Smooth muscle cell (in vitro differentiated cells): ENCODE results near the gene SEPTIN12. TPM values are rescaled to one million over a fixed set of nuclear protein-coding genes. Genes with fewer than 3 reads are reported as not detected.

ENCODE experiments used
- DNase-seq: peaks from one replicate; lab custom pipeline; 2025; ENCODE audit not compliant: unreplicated experiment; lab: John Stamatoyannopoulos, UW
- H2AFZ ChIP-seq: fragments of 200-600 bp; sonication (generic); 2 replicates; pipeline ENCODE4 v1.6.0; 2016; ENCODE audit warnings: antibody characterized with exemption, low read depth, mild to moderate bottlenecking
- H3F3A ChIP-seq: fragments of 200-600 bp; sonication (generic); 2 replicates; pipeline ENCODE4 v1.6.0; 2017; ENCODE audit warnings: antibody characterized with exemption, low read depth
- H3K27ac ChIP-seq: fragments of 200-600 bp; sonication (generic); 2 replicates; pipeline ENCODE4 v1.5.1; 2016; ENCODE audit warnings: low read depth, mild to moderate bottlenecking
- H3K27me3 ChIP-seq: fragments of 200-600 bp; sonication (generic); 2 replicates; pipeline ENCODE4 v1.6.1; 2016; ENCODE audit warnings: low read depth, mild to moderate bottlenecking
- H3K36me3 ChIP-seq: fragments of 200-600 bp; sonication (generic); 2 replicates; pipeline ENCODE4 v1.5.1; 2016; ENCODE audit warnings: low read depth
- H3K4me1 ChIP-seq: fragments of 200-600 bp; sonication (generic); 2 replicates; pipeline ENCODE4 v1.5.1; 2016; ENCODE audit warnings: low read depth
- H3K4me2 ChIP-seq: fragments of 200-600 bp; sonication (generic); 2 replicates; pipeline ENCODE4 v1.6.0; 2016; ENCODE audit warnings: mild to moderate bottlenecking
- H3K4me3 ChIP-seq: fragments of 200-600 bp; sonication (generic); 2 replicates; pipeline ENCODE4 v1.5.1; 2016; ENCODE audit warnings: mild to moderate bottlenecking
- H3K79me2 ChIP-seq: fragments of 200-600 bp; sonication (generic); 2 replicates; pipeline ENCODE4 v1.6.0; 2016; ENCODE audit warnings: low read depth, mild to moderate bottlenecking
- H3K9ac ChIP-seq: fragments of 200-600 bp; sonication (generic); 2 replicates; pipeline ENCODE4 v1.6.0; 2016; ENCODE audit warnings: low read depth
- H3K9me3 ChIP-seq: fragments of 200-600 bp; sonication (generic); replicated peaks from 2 replicates; pipeline ENCODE4 v1.5.1; 2016; ENCODE audit warnings: low read depth
- H4K20me1 ChIP-seq: fragments of 200-600 bp; sonication (generic); 2 replicates; pipeline ENCODE4 v1.6.0; 2016; ENCODE audit warnings: low read depth
- CTCF ChIP-seq: fragments of 200-600 bp; sonication (generic); IDR thresholded peaks from 2 replicates; pipeline ENCODE4 v1.5.1; 2017; ENCODE audit warnings: borderline replicate concordance, mild to moderate bottlenecking, antibody characterized with exemption; ENCODE audit not compliant: insufficient read depth, poor library complexity, severe bottlenecking
- WGBS: methylation state at CpG from one replicate; pipeline ENCODE4 v1.1.7; 2016; ENCODE audit warnings: low lambda C conversion rate; 5-methylcytosine and 5-hydroxymethylcytosine counted together
- polyA plus RNA-seq: library from polyadenylated mRNA; unstranded; fragments of >200 nt; fragmentation: Nextera tagmentation; extraction: Ambion mirVana; gene quantifications from 2 replicates; pipeline ENCODE4 v1.2.1, GENCODE V29; 2016
- total RNA-seq: library from RNA; depleted of rRNA; stranded (reverse); fragments of >200 nt; gene quantifications from 2 replicates; pipeline ENCODE4 v1.2.3, GENCODE V29; 2014

The SEPTIN12 gene
- total and polyA plus RNA-seq, 2 experiments from 2014 or later: not detected

DNA sequence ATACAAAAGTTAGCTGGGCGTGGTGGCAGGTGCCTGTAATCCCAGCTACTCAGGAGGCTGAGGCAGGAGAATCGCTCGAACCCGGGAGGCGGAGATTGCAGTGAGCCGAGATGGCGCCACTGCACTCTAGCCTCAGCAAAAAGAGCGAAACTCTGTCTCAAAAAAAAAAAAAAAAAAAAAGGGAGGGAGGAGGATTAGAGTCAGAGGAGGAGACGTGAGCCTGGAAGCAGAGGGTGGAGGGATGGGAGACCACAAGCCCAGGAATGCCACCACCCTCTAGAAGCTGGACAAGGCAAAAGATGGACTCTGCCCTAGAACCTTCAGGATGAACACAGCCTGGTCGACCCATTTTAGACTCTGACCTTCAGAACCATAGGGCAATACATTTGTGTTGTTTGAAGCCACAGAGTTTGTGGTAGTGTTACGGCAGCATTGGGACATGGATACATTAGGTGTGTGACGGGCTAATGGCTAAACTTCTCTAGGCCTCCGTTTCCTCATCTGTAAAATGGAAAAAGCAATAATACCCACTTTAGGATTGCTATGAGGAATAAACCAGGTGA is 4.9 kb upstream of the SEPTIN12 start:
- Histone ChIP-seq H3K27ac (no peak overlapping the region), H3K9me3 (no peaks in the 10 kb centered on the region), H3K4me2 (no peak overlapping the region), H3K27me3 (no peaks in the 10 kb centered on the region), H3F3A (no peaks in the 10 kb centered on the region), H3K9ac (no peak overlapping the region), H2AFZ (no peak overlapping the region), H3K4me3 (no peak overlapping the region), H4K20me1 (no peaks in the 10 kb centered on the region), H3K79me2 (no peaks in the 10 kb centered on the region), H3K36me3 (no peaks in the 10 kb centered on the region), H3K4me1 (no peaks in the 10 kb centered on the region)
- 68% methylated on average over 13 of the region's 13 CpGs for WGBS
- TF ChIP-seq CTCF: no peak
- DNase-seq: no peak

DNA sequence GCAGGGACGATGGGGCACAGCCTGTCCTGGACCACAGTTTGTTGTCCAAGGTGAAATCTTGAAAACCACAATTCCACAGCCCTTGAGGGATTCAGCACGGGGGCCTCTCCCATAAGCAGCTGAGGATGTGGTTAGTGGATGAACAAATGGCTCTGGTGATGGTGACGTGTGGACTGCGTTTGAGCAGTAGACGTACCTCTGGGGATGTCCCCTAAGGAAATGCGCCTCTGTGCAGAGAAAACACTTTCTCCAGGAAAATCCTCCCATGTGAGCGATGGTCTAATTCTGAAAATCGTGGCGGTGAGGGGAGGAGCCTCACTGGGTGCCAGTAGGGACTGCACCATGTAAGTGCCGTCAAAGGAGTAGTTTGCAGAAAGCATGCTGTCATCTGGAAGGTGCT is 2.7 kb upstream of the SEPTIN12 start:
- no peaks in the 10 kb centered on the region for H3F3A ChIP-seq
- H3K4me1 ChIP-seq: no peaks in the 10 kb centered on the region
- no peaks in the 10 kb centered on the region for H3K36me3 ChIP-seq
- no peaks in the 10 kb centered on the region for H3K79me2 ChIP-seq
- H2AFZ ChIP-seq: no peak overlapping the region
- H3K27me3 ChIP-seq: no peaks in the 10 kb centered on the region
- no peak for TF ChIP-seq CTCF
- H3K4me3 ChIP-seq: no peak overlapping the region
- H3K9me3 ChIP-seq: no peaks in the 10 kb centered on the region
- no peak for DNase-seq
- H3K4me2 ChIP-seq: no peak overlapping the region
- no peak overlapping the region for H3K9ac ChIP-seq
- H3K27ac ChIP-seq: no peak overlapping the region
- H4K20me1 ChIP-seq: no peaks in the 10 kb centered on the region
- WGBS: 93% methylated on average over 10 of the region's 10 CpGs

DNA sequence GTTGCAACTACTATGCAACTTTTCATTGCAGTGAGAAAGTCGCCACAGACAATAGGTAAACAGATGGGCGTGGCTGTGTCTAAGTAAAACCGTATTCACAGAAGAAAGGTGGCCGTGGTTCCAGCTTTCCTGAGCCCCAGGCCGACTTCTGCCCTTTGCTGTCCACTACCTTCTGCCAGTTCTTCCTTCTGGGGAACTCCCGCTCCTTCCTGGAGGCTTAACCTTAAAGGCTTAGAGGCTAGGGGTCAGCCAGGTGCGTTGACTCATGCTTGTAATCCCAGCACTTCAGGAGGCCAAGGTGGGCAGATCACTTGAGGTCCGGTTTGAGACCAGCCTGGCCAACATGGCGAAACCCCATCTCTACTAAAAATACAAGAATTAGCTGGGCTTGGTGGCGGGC is 2.1 kb upstream of the SEPTIN12 start:
- TF ChIP-seq CTCF: no peak
- Histone ChIP-seq H4K20me1 (no peaks in the 10 kb centered on the region), H3K4me2 (no peak overlapping the region), H3F3A (no peaks in the 10 kb centered on the region), H3K36me3 (no peaks in the 10 kb centered on the region), H3K4me3 (no peak overlapping the region), H3K9me3 (no peaks in the 10 kb centered on the region), H3K27ac (no peak overlapping the region), H3K4me1 (no peaks in the 10 kb centered on the region), H3K9ac (no peak overlapping the region), H3K27me3 (no peaks in the 10 kb centered on the region), H3K79me2 (no peaks in the 10 kb centered on the region), H2AFZ (no peak overlapping the region)
- WGBS: 88% methylated on average over 10 of the region's 10 CpGs
- DNase-seq: no peak

- Histone ChIP-seq H3K9me3 (no peaks in the 10 kb centered on the region), H3K27me3 (no peaks in the 10 kb centered on the region), H3K9ac (no peak overlapping the region), H3K27ac (no peak overlapping the region), H3K79me2 (no peaks in the 10 kb centered on the region), H4K20me1 (no peaks in the 10 kb centered on the region), H3K4me3 (no peak overlapping the region), H3K36me3 (no peaks in the 10 kb centered on the region), H3F3A (no peaks in the 10 kb centered on the region), H3K4me1 (no peaks in the 10 kb centered on the region), H3K4me2 (no peak overlapping the region), H2AFZ (no peak overlapping the region)
- no peak for DNase-seq
- TF ChIP-seq CTCF: no peak
- WGBS: 73% methylated on average over 7 of the region's 7 CpGs
Observed at GRCh38 chr16:4788910-4789309, 765 bp upstream of the SEPTIN12 start.
